ENCODE data around the gene TMBIM1. TPM values are rescaled to one million over a fixed set of nuclear protein-coding genes. Genes with fewer than 3 reads are reported as not detected.

Gene TMBIM1
- total RNA-seq, 1 experiment from 2014 or later = 114 TPM

Small RNAs within 50 kb of the gene (microRNA-seq; reads per million reads assigned to microRNA genes)
- gene MIR6513 (ENCODE audit: unreplicated experiment) (1.3 reads per million), gene MIR6810 (ENCODE audit: unreplicated experiment) (0.95 reads per million)

Other genes starting within 250 kb of the TMBIM1 start
- gene RUFY4, start 223.2 kb downstream of the TMBIM1 start, total RNA-seq (2021; ENCODE audit: unreplicated experiment) = not detected
- gene CXCR2, start 166.5 kb downstream of the TMBIM1 start, total RNA-seq (2021; ENCODE audit: unreplicated experiment) = not detected
- not detected for gene CXCR1, start 125.5 kb downstream of the TMBIM1 start, total RNA-seq (2021; ENCODE audit: unreplicated experiment)
- gene ARPC2, start 75.3 kb downstream of the TMBIM1 start, total RNA-seq (2021; ENCODE audit: unreplicated experiment) = 248 TPM
- 0.18 TPM for gene GPBAR1, start 31.5 kb downstream of the TMBIM1 start, total RNA-seq (2021; ENCODE audit: unreplicated experiment)
- 103 TPM for gene AAMP, start 22.4 kb downstream of the TMBIM1 start, total RNA-seq (2021; ENCODE audit: unreplicated experiment)
- gene PNKD, start 22.0 kb downstream of the TMBIM1 start, total RNA-seq (2021; ENCODE audit: unreplicated experiment) = 49.0 TPM
- 0.18 TPM for gene CATIP, start 64.4 kb upstream of the TMBIM1 start, total RNA-seq (2021; ENCODE audit: unreplicated experiment)
- 0.31 TPM for gene SLC11A1, start 89.8 kb upstream of the TMBIM1 start, total RNA-seq (2021; ENCODE audit: unreplicated experiment)
- gene CTDSP1, start 107.4 kb upstream of the TMBIM1 start, total RNA-seq (2021; ENCODE audit: unreplicated experiment) = 128 TPM
- 0.18 TPM for gene VIL1, start 126.6 kb upstream of the TMBIM1 start, total RNA-seq (2021; ENCODE audit: unreplicated experiment)